ENCODE data around the gene VRK3.

GRCh38 chr19:49932041-49932451, 93.1 kb downstream of the VRK3 start:
- TF ChIP-seq CTCF (IDR thresholded peaks at IDR 0.05) (no peak), POLR2A (IDR thresholded peaks at IDR 0.05) (no peak), EP300 (IDR thresholded peaks at IDR 0.05; ENCODE audit: low read depth) (no peak)

Measured in transverse colon (tissue), 3 donors.